ENCODE measurements around the gene ADARB2. TPM values are rescaled to one million over a fixed set of nuclear protein-coding genes. Genes with fewer than 3 reads are reported as not detected.
"Not testable (repeated sequence)": the region's sequence is repeated elsewhere in the genome, so short reads cannot be mapped to it uniquely, and the experiment has no call there.

ADARB2 gene
- total RNA-seq, 2 donors from 2014 or later, result not detected

DNA sequence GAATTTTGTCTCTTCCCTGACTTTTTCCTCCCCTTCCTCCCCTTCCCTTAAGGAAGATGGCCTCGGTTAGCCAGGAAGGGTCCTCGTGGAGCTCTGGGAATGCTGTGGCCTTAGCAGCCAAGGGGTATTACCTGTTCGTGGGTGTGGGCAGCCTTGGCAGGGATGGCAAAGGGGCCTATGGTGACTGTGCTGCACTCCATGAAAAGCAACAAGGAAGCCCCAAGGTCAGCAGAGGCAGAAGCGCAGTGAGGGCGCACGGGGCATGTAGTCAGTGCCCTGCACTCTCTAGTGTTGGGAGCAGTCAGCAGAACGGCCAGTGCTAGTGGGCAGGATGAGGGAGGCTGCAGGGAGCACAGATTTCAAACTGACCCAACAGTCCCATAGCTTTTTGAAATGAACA lies 191.8 kb downstream of the ADARB2 start:
- peak; percentile 51 for DNase-seq (ENCODE audit: low spot score)
- intact Hi-C loops (cut with DNase I), result no loop called here

DNA sequence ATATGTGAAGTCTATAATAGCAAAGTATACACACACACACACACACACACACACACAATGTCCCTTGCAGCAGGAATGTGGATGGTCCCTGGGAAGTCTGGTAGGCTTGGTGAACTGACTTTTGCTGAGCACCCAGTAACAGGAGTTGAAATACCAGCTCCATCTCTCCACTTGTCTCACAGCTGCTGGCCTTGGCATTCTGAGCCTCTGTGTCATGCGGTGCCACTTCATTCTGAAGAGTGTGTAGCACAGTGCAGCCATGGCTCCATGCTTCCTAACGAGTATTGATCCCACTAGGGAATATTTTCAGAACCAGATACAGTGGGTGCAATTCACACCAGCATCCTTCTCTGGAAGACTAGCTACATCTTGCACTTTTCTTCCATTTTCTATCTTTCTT lies 192.4 kb downstream of the ADARB2 start:
- intact Hi-C loops (cut with DNase I), result no loop called here
- peak; percentile 26 for DNase-seq (ENCODE audit: low spot score)

DNA sequence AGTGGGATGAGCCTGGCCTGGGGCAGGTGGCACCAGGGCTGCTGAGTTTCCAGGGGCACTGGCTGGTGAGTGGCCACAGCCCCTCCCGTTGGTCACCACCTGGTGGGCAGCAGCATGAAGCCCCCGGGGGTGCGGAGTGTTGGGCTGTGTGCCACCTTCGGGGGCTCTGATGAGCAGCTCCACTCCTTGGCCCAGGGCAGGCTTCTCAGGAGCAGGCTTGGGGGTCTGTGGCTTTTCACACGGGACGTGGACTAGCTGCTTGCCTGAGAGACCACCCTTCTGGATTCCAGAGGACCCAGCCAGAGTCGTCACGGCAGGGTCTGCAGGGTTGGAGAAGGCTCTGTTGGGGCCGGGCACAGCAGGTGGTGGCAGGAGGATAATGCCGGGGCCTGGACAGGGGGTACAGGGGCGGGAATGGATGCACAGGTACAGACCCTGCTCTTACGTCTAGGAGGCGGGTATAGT lies 193.1 kb downstream of the ADARB2 start:
- DNase-seq (ENCODE audit: low spot score), result peak; percentile 73
- intact Hi-C loops (cut with DNase I), result no loop called here

DNA sequence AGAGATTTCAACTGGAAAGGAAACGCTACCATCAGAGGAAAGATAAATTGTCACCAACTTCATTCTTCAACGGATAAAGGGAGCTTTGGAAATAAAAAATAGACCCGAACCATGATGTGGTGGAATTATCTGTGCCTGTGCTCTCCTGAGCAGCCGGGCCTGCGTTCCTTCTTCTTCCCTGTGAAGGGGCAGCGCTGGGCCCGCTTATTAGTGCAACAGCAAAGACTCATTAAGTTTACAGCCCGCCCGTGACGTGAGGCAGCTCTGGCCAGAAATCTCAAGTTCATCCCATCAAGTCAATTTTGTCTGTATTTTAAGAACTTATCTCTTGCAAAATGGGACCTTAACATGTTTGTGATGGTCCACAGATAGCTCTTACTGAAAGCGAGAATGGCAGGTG lies 193.7 kb downstream of the ADARB2 start:
- intact Hi-C loops (cut with DNase I), result no loop called here
- peak; percentile 71 for DNase-seq (ENCODE audit: low spot score)

DNA sequence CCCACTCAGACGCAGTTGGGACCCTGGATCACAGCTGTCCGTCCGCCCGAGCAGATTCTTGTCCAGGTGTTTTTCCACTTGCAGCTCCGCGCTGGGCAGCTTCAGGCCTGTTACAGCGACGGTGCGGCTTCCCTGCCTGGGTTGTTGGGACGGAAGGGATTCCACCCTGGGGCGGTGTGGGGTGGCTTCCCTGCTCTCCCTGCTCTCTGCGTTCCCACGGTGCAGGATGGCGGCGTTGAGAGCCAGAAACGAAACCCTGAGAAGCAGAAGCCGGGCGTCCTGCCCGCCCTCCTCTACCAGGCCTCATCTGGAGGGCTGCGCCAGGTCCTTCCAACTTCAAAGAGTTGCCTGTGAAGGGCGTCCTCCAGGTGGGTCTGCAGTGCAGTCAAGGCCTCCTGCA lies 194.4 kb downstream of the ADARB2 start:
- peak; percentile 60 for DNase-seq (ENCODE audit: low spot score)
- intact Hi-C loops (cut with DNase I), result no loop called here

DNA sequence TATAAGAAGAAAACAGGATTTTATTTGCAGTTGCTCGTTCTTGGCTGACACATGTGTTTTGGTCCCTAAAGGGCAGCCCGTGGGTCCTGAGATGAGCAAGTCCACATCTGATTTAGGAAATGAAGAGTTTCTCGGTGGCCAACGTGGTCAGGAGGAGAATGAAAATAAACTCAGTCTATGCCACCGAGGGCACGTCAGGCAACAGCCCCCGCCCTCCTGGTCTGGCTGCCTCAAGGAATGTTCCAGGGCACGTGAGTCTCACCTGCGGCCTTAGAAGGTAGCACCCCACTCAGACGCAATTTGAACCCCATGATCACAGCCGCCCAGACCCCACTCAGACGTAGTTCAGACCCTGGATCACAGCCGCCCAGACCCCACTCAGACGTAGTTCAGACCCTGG lies 197.2 kb downstream of the ADARB2 start:
- DNase-seq (ENCODE audit: low spot score), result peak; percentile 47
- intact Hi-C loops (cut with DNase I), result no loop called here

DNA sequence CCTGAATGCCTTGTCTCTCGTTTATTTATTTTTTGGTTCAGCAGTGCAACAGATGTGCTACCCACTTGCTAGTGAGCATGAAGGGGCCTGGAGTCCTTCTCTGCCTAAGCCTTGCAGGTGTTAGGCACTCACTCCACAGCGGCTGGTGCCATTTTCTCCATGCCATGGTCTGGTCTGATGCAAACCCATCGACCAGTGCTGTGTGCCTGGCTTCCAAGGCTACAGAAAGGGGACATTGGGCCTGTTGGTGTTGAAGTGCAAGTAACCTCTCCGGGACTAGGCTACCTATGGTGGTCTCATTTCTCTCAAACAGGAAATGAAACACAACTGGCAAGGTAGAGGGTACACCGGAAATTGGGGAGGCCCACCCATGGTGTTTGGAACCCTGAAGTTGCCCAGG lies 198.1 kb downstream of the ADARB2 start:
- DNase-seq (ENCODE audit: low spot score), result peak; percentile 35
- intact Hi-C loops (cut with DNase I), result no loop called here

DNA sequence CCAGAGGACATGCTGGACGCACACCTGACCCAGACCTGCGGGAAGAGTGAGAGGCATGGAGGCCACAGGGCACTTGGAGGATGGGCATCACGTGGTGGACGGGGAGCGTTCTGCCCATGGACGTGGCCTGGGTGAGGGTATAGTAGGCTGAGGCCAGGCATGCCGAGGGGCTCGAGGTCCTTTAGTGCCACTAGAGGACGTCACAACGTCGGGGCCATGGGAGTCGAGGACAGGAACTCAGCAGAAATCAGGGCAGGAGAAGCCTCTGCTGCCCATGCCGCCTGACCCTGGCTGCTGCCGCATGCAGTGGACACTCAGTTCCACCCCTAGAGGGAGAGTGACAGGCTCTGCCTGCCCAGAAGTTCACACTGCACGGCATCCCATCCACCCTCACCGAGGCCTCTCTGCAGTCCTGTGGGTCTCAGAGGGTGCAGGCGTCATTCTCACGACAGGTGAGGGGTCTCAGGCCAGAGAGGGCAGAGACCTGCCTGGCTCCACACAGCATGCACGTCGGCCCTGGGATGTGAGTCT lies 198.7 kb downstream of the ADARB2 start:
- peak; percentile 70 for DNase-seq (ENCODE audit: low spot score)
- intact Hi-C loops (cut with DNase I), result no loop called here

DNA sequence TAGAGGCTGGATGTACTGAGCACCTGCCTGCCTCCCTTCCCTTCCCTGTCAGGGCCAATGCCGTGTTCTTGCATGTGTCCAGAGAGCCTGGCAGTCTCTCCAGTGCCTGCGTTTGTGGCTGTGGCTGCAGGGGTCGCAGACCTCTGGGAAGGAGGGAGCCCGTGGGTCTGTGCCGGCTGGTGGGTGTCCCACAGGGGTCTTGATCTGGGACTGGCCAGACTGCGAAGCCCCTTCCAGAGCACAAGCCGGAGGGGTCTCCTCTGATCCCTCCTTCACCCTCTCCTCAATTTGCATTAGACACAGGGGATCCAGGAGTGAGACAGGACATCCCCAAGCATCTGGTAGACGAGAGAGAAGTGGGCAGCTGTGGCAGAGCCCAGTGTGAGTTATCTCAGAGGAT lies 199.2 kb downstream of the ADARB2 start:
- peak; percentile 62 for DNase-seq (ENCODE audit: low spot score)

DNA sequence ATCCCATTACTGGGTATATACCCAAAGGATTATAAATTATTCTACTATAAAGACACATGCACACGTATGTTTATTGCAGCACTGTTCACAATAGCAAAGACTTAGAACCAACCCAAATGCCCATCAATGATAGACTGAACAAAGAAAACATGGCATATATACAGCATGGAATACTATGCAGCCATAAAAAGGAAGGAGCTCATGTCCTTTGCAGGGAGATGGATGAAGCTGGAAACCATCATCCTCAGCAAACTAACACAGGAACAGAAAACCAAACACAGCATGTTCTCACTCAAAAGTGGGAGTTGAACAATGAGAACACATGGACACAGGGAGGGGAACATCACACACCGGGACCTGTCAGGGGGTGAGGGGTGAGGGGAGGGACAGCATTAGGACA lies 199.9 kb downstream of the ADARB2 start:
- DNase-seq (ENCODE audit: low spot score); intact Hi-C loops (cut with DNase I): not testable (repeated sequence)

More for the DNA sequence above, 199.2 kb downstream of the ADARB2 start:
- intact Hi-C loops (cut with DNase I), result no loop called here

DNA sequence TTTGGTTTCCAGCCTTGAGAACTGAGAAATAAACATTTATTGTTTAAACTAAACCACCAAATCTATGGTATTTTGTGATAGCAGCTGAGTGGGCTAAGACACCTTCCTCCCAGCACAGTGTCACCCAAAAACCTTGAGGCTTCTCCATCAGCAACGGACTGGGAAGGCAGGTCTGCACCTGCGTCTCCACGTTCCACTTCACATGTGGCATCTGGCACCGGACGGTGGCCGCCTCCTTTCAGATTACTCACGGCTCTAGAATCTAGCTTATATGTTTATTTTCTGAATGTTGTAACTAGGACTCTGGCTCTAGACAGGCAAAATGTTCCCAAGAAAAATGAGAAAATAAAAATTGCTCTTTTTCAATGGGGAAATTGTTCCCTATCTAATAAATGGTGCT lies 201.0 kb downstream of the ADARB2 start:
- intact Hi-C loops (cut with DNase I), result no loop called here
- DNase-seq (ENCODE audit: low spot score), result peak; percentile 36

DNA sequence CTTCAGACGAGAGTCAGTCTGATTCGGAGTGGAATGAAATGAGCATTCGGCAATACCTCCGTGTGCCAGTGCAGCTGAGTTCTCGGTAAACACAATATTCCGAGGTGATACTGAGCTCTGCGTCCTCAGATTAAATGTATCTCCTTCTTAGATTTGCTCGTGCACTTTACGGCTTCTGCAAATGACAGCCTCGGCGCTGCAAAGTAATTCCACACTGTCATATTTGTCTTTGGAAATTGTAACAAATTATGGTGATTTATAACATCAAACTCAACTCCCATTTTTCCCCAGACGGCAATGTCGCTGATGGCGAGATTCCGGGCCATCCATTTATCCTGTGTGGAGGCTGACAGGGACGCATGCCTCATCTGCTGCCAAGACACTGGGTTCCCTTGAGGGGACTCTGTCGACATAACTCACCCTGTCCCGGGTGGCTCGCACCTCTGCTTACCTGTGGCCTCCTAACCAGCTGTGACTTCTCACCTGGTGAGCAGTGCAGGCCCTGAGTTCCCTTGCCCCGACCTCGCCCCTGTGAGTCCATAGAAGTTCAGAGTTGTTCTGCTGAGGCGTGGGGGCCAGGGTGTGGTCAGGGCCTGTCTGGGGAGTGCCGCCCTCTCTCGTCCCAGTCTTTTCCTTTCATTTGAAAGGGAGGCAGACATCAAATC lies 201.9 kb downstream of the ADARB2 start:
- peak; percentile 71 for DNase-seq (ENCODE audit: low spot score)

DNA sequence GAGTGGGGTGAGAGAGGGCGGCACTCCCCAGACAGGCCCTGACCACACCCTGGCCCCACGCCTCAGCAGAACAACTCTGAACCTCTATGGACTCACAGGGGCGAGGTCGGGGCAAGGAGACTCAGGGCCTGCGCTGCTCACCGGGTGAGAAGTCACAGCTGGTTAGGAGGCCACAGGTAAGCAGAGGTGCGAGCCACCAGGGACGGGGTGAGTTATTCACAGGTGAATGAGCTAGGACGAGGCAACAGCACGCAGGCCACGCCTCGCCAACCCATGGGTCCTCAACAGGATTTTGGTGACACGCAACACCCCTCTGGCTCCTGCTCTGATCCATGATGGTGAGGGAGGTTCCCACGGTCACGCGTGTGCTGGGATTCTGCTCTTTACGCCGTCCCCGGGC lies 202.5 kb downstream of the ADARB2 start:
- DNase-seq (ENCODE audit: low spot score), result peak; percentile 74
- intact Hi-C loops (cut with DNase I), result no loop called here

More for the DNA sequence above, 201.9 kb downstream of the ADARB2 start:
- intact Hi-C loops (cut with DNase I), result no loop called here

DNA sequence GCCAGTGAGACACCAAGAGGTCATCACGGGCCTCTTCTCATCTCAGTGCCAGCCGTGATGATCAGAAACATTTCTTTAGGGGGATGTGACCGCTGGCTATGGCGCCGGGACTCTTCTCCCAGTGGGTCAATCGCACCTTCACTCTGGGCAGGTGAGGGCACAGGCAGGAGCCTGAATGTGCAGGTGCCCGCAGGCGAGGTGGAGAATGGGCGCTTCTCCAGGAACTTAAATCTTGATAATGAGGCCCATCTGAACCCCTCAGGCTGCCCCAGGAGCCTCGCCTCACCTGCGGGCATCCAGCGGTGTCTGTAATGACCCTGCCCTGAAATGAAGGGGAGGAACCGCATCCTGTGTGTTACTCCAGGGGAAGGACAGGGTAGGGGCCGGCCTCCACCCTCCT lies 204.7 kb downstream of the ADARB2 start:
- intact Hi-C loops (cut with DNase I), result no loop called here
- peak; percentile 71 for DNase-seq (ENCODE audit: low spot score)

DNA sequence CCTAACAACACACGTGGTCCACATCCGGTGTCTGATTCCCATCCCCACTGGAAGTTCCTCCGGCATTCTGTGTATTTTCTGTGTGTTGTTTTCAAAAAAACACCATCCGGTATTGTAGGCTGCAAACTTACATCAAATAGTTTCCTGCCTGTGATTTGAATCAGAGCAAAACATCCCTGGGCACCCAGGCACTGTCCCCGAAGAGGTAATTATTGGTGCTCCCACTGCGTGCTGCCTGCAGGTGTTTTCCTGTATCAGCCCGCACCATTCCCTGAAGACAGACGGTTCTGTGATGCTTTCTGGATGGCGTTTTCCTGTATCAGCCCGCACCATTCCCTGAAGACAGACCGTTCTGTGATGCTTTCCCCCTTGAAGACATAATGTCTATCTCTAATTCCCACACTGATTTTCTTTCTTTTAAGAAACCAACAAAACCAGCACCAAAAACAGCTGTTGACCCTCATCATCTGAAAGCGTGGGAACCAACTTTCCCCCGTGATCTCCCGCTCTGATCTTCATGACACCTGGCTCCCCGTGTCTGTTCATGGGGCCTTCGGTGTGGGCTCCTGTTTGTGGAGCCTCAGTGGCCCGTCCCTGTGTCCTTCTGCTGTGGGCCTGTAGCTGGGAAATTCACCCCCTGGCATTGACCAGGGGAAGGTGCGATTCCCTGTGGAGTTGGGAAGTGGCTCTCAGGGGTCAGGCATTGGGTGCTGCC lies 205.3 kb downstream of the ADARB2 start:
- peak; percentile 43 for DNase-seq (ENCODE audit: low spot score)
- intact Hi-C loops (cut with DNase I), result no loop called here

DNA sequence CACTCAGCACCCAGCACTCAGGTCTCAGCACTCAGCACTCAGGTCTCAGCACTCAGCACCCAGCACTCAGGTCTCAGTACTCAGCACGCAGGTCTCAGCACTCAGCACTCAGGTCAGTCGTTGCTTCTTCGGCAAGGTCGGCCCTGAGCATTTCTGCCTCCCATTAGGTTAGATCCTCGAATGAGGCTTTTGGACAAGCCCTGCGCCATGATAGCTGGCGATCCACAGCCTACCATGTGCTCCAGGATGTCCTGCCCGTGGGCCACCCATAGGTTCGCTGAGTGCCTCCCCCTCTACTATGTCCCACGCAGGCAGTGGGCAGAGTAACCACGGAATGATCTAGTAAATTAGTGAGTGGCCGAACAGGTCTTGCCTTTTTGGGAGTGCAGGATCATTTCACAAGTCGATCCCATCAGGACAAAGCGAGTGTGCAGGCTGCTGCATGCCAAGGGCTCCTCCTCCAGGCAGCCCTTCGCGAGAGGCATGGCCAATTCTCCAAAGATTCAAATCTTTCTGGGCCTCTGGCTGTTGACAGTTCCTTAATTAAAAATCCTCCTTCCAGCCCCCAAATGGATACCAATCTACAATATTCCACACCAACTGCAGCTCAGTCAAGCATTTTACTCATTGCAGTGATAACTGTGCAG lies 206.3 kb downstream of the ADARB2 start:
- intact Hi-C loops (cut with DNase I), result no loop called here
- DNase-seq (ENCODE audit: low spot score), result peak; percentile 62

DNA sequence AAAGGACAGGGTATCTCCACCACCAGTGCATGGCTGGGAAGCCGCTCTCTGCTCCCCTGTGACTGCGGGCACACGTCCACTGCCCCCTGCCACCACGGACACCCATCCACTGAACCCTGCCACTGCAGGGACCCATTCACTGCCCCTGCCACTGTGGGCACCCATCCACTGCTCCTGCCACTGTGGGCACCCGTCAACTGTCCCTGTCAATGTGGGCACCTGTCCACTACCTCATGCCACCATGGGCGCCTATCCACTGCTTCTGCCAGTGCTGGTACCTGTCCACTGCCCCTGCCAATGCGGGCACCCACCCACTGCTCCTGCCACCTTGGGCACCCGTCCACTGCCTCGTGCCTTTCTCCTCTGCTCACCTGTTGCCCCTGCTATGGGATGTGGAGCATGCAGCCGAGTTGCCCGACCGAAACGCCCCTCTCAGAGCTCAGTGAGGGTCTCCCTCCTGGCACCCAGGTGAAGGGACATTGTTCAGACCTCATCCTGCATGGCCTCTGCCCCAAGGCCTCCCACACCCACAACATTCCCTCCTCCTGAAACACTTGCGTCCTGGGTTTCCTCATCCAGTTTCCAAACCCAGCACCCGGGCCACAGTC lies 207.4 kb downstream of the ADARB2 start:
- DNase-seq (ENCODE audit: low spot score), result peak; percentile 58
- intact Hi-C loops (cut with DNase I), result no loop called here

DNA sequence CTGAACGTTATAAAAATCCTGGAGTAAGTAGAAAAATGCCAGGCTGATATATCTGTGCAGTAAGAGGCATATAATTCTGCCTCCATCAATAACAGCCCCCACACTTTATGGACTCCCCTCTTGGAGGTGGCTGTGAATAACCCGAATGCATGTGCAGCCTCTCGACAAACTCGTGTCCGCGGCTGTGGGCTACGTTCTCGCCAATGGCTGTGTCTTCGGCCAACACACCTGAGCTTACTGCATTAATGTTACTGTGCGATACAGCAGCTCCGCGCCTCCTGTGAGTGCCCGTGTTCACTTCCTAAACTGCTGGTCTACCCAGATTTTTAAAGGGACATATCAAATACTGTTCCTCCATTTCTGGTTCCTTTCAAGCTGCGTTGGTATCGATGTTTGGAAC lies 209.4 kb downstream of the ADARB2 start:
- intact Hi-C loops (cut with DNase I), result no loop called here
- DNase-seq (ENCODE audit: low spot score), result peak; percentile 65

DNA sequence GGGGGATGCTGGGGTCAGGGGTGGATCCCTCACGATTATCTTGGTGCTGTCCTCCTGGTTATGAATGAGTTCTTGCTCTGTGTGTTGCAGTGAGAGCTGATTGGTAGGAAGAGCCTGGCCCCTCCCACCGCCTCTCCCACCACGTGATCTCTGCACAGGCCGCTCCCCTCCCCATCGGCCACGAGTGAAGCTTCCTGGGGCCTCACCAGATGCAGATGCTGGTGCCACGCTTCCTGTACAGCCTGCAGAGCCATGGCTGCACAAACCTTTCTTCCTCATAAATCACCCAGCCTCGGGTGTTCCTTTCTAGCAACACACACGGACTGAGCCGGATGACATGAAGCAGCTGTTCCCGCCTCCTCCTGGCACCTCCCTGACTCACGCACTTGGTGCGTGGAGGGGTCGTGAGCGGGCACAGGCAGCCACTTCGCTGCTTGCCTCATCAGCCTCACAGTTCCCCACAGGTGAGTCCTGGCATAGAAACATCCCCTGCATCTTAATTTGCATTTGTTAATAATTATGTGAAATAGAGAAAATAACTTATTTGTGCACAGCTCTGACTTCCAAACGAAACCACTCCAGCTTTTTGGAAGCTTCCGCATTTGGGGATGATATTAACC lies 210.8 kb downstream of the ADARB2 start:
- peak; percentile 53 for DNase-seq (ENCODE audit: low spot score)
- intact Hi-C loops (cut with DNase I), result no loop called here

All from posterior vena cava (tissue), 2 donors.